AG04450 (cell line): ENCODE measurements around the gene WNT4. TPM values are rescaled to one million over a fixed set of nuclear protein-coding genes. Genes with fewer than 3 reads are reported as not detected.

ENCODE experiments used
- CTCF ChIA-PET: fragments of 300-600, 350-600 bp; formaldehyde crosslinking; extraction: SDS; loops from one replicate; lab custom pipeline; 2022; ENCODE audit warnings: antibody characterized with exemption, inconsistent platforms; lab: Charles Lee
- POLR2A ChIA-PET: fragments of 350-600 bp; formaldehyde crosslinking; extraction: SDS; loops from one replicate; lab custom pipeline; 2021; ENCODE audit warnings: antibody characterized with exemption, inconsistent platforms; lab: Yijun Ruan, JAX
- DNase-seq: peaks from one replicate; pipeline ENCODE4 v3.0.0-alpha.2; 2011; ENCODE audit warnings: low read depth, low spot score
- H3K27ac ChIP-seq: one replicate; pipeline ENCODE4 v1.5.1; 2012; ENCODE audit warnings: low read depth, low read length, control low read depth
- H3K27me3 ChIP-seq: one replicate; pipeline ENCODE4 v1.6.0; 2012; ENCODE audit warnings: low read length; ENCODE audit not compliant: control insufficient read depth, insufficient read depth
- H3K4me3 ChIP-seq: 2 replicates; pipeline ENCODE4 v1.5.1; 2011; ENCODE audit warnings: mild to moderate bottlenecking, low read depth, low read length, control low read depth
- H3K9me3 ChIP-seq: 2 replicates; pipeline ENCODE4 v1.5.1; 2012; ENCODE audit warnings: low read length; ENCODE audit not compliant: control insufficient read depth, insufficient read depth
- CTCF ChIP-seq: IDR thresholded peaks from 2 replicates; pipeline ENCODE4 v1.5.1; 2011; ENCODE audit warnings: low read depth, low read length, control low read depth, inconsistent platforms
- polyA plus RNA-seq: library from polyadenylated mRNA; depleted of rRNA; stranded (reverse); fragments of >200 nt; gene quantifications from 2 replicates; pipeline ENCODE4 v1.2.3, GENCODE V29; 2011

The WNT4 gene
- polyA plus RNA-seq, 1 experiment: not detected

GRCh38 chr1:22188436-22188835 lies 45.5 kb upstream of the WNT4 start:
- Histone ChIP-seq H3K27ac (no peak overlapping the region), H3K27me3 (peaks cover 20% of the 10 kb centered on the region), H3K4me3 (no peak overlapping the region), H3K9me3 (no peaks in the 10 kb centered on the region)
- ChIA-PET CTCF (interaction anchor here (0.6 kb wide), 1 partner anchor 94 kb away, joined by 3 read pairs; no protein-coding TSS in a partner anchor), POLR2A (no interaction called here)
- no peak for DNase-seq
- TF ChIP-seq CTCF: no peak

GRCh38 chr1:22186311-22186710 lies 43.4 kb upstream of the WNT4 start:
- Histone ChIP-seq H3K27ac (no peak overlapping the region), H3K4me3 (no peak overlapping the region), H3K27me3 (peaks cover 30% of the 10 kb centered on the region), H3K9me3 (no peaks in the 10 kb centered on the region)
- DNase-seq: no peak
- ChIA-PET CTCF (no interaction called here), POLR2A (no interaction called here)
- TF ChIP-seq CTCF: no peak

- ChIA-PET POLR2A (no interaction called here), CTCF (no interaction called here)
- Histone ChIP-seq H3K27ac (no peak overlapping the region), H3K4me3 (no peak overlapping the region), H3K27me3 (peaks cover 30% of the 10 kb centered on the region), H3K9me3 (no peaks in the 10 kb centered on the region)
- TF ChIP-seq CTCF: no peak
- DNase-seq: no peak
Observed at GRCh38 chr1:22184892-22185612, 42.2 kb upstream of the WNT4 start.

GRCh38 chr1:22184454-22184853 lies 41.6 kb upstream of the WNT4 start:
- H3K27me3 ChIP-seq: peaks cover 26% of the 10 kb centered on the region

More at GRCh38 chr1:22184454-22184853, 41.6 kb upstream of the WNT4 start:
- POLR2A ChIA-PET: no interaction called here
- TF ChIP-seq CTCF: no peak
- no peak overlapping the region for H3K4me3 ChIP-seq
- DNase-seq: no peak
- H3K27ac ChIP-seq: no peak overlapping the region
- CTCF ChIA-PET: no interaction called here
- H3K9me3 ChIP-seq: no peaks in the 10 kb centered on the region
